AG09309 (cell line): ENCODE measurements around the gene GNA14.
"Not testable (repeated sequence)": the region's sequence is repeated elsewhere in the genome, so short reads cannot be mapped to it uniquely, and the experiment has no call there.

Experiments
- DNase-seq: peaks from one replicate; pipeline ENCODE4 v3.0.0-alpha.2; 2010; ENCODE audit warnings: low read depth
- H3K4me3 ChIP-seq: 2 replicates; pipeline ENCODE4 v1.5.1; 2011; ENCODE audit warnings: mild to moderate bottlenecking, low read depth, low read length, moderate library complexity; ENCODE audit not compliant: control insufficient read depth
- CTCF ChIP-seq: IDR thresholded peaks from 2 replicates; pipeline ENCODE4 v1.5.1; 2011; ENCODE audit warnings: mild to moderate bottlenecking, low read depth, low read length, inconsistent platforms; ENCODE audit not compliant: insufficient read depth, control insufficient read depth; ENCODE audit errors: missing control alignments

The GNA14 gene

GRCh38 chr9:77588271-77588937 is 59.7 kb downstream of the GNA14 start:
- no peak overlapping the region for H3K4me3 ChIP-seq
- TF ChIP-seq CTCF = no peak
- DNase-seq = peak; percentile 60

GRCh38 chr9:77587851-77588250 is 60.3 kb downstream of the GNA14 start:
- H3K4me3 ChIP-seq = no peak overlapping the region
- no peak for TF ChIP-seq CTCF
- DNase-seq = no peak

GRCh38 chr9:77587042-77587441 is 61.1 kb downstream of the GNA14 start:
- no peak overlapping the region for H3K4me3 ChIP-seq

GRCh38 chr9:77586591-77586990 is 61.5 kb downstream of the GNA14 start:
- no peak for DNase-seq
- TF ChIP-seq CTCF = no peak
- H3K4me3 ChIP-seq = no peak overlapping the region

More at GRCh38 chr9:77587042-77587441, 61.1 kb downstream of the GNA14 start:
- no peak for DNase-seq
- TF ChIP-seq CTCF = no peak

GRCh38 chr9:77585335-77585786 is 62.8 kb downstream of the GNA14 start:
- H3K4me3 ChIP-seq = no peak overlapping the region
- no peak for TF ChIP-seq CTCF
- DNase-seq = no peak

GRCh38 chr9:77584927-77585326 is 63.2 kb downstream of the GNA14 start:
- H3K4me3 ChIP-seq, DNase-seq: not testable (repeated sequence)

- no peak for TF ChIP-seq CTCF
- no peak for DNase-seq
- H3K4me3 ChIP-seq = no peak overlapping the region
Observed at GRCh38 chr9:77582961-77583576, 65.1 kb downstream of the GNA14 start.
